ENCODE data around the gene GSTP1.

- no peak for TF ChIP-seq CTCF (IDR thresholded peaks at IDR 0.05; ENCODE audit: poor library complexity)
- TF ChIP-seq EZH2 (IDR thresholded peaks at IDR 0.05; ENCODE audit: borderline replicate concordance), result no peak
- TF ChIP-seq EZH2phosphoT487 (IDR thresholded peaks at IDR 0.05; ENCODE audit: low read depth, severe bottlenecking, unreplicated experiment), result no peak
These were observed 47.8 kb downstream of the GSTP1 start for GRCh38 chr11:67631411-67631810.
